SK-N-MC (cell line): ENCODE measurements around the gene NANOS1.

ENCODE experiments used
- EZH2 ChIP-seq: fragments of 200-600 bp; sonication (generic); IDR thresholded peaks from one replicate; pipeline ENCODE4 v1.6.1; 2017; ENCODE audit warnings: antibody characterized with exemption
- POLR2AphosphoS5 ChIP-seq: IDR thresholded peaks from 2 replicates; pipeline ENCODE4 v1.6.1; 2012; ENCODE audit warnings: mild to moderate bottlenecking, low read depth, low read length, borderline replicate concordance

- TF ChIP-seq POLR2AphosphoS5 (no peak), EZH2 (no peak)
Measured at GRCh38 chr10:119058010-119058409, 28.5 kb downstream of the NANOS1 start.
